HG03378 (cell line): ENCODE data around the gene SLC12A4.
"Not testable (repeated sequence)": the region's sequence is repeated elsewhere in the genome, so short reads cannot be mapped to it uniquely, and the experiment has no call there.

Experiments
- ATAC-seq: cut with Tn5 transposase; IDR thresholded peaks from one replicate; pipeline ENCODE4 v1.9.1; 2021; ENCODE audit warnings: mild to moderate bottlenecking, moderate library complexity; ENCODE audit not compliant: unreplicated experiment

SLC12A4 gene

DNA sequence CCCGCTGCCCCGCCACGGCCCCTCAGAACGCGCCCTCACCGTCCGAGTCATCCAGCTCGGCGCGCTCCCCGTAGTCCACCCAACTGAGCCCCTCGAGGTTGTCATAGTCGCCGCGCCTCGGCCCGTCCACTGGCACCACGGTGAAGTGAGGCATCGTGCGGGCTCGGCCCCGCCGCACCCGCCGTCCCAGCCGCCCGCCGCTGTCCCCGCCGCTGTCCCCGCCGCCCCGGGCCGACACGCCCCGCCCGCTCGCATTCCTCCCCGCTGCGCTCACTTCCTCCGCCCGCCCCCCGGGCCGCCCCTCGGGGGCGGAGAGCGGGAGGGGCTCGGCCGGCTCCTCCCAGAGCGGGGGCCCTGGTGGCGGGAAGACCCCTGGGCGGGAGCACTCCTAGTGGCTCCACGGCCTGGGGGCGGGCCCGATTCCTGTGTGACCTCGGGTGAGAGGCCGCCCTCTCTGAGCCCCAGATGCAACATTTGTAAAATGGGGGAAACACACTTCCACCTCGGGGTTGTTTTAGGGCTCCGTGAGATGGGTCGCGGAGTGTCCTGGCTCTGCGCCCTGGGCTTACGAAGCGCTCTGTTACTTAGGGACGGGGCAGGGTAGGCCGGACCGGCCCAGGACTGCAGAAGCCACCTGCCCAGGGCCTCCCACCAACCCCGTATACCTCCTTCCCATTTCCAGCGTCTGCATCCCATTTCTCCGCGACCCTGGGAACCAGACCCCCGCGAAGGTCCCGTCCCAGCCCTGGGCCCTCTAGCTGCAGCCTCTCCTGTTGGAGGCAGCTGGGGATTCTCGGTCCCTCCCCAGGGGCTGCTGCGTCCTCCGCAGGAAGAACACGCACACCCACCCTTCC lies at the start of gene SLC12A4:
Gene SLC12A4, minus strand, starts transcription at position 238 of the 854 bp plus-strand sequence. Its CDS starts 84 bp downstream, at position 154.
- ATAC-seq: no peak

DNA sequence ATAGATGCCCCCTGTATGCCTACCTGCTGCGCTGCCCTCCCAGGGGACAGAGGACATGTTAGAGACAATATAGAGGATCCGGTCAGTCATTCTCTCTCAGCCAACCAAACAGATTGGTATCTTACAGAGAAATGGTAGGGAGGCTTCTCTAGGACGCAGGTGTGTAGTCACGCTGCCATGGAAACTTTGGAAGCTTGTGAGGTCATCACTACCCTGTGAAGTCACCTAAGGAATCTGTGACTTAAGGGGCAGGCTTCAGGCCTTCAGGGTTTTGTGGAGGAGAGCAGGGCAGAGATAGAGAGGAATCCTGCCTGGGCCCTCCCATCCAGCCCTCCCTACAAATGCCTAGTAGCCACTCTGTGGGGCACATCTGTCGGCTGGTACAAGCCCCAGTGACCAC lies 47.2 kb upstream of the SLC12A4 start, which contains the start of gene DPEP2NB:
Gene DPEP2NB, minus strand, starts transcription at position 231 of the 400 bp plus-strand sequence. Its CDS starts 141 bp downstream, at position 90.
- ATAC-seq: no peak

DNA sequence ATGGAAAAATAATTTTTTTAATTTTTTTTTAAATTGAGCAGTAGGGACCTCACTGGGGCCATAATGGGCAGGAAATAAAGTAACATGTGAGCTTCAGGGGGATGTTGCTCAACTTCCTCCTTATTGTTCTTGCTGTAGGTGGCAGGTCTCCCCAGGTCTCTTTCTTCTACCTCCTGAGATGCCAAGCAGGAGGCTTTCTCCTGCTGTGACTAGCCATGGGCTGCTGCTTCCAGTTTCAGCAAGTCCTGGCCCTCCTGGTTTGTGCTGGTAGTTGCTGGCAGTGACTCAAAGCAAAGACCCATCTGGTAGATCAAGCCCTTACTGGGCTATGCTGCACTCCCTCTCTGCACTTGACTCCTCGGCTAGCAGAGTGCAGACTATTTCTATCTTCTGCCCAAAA lies 45.0 kb upstream of the SLC12A4 start:
- ATAC-seq: no peak

DNA sequence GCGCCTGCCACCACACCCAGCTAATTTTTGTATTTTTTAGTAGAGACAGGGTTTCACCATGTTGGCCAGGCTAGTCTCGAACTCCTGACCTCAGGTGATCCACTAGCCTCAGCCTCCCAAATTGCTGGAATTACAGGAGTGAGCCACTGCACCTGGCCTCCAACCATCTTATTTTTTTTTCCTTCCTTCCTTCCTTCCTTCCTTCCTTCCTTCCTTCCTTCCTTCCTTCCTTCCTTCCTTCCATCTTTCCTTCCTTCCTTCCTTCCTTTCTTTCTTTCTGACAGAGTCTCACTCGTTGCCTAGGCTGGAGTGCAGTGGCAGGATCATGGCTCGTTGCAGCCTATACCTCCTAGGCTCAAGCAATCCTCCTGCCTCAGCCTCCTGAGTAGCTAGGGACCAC lies 41.4 kb upstream of the SLC12A4 start:
- ATAC-seq: not testable (repeated sequence)

DNA sequence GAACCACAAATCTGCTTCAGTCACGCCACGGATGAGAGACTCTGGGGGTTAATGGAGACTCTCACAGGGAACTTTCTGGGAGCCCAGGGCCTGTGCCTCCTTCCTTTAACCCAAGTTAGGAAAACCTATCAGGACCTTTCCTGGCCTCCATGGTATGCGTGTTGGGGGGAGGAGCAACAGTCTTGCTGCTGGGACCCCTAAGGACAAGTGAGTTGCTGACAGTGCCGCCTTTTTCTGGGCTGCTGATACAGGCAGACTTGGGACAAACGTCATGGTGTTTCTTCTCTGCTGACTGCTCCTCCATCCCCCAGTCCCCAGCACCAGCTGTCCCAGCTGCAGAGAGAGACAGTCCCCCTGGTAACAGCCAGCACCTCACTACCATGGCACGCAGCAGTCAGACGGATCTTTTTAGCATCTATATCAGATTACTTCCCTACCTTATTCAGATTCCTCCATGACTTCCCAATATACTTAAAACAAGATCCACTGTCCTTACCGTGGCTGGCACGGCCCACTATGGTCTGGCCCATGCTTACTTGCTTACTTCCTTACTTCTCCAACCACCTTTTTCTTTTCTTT lies 40.8 kb upstream of the SLC12A4 start:
- ATAC-seq: no peak

DNA sequence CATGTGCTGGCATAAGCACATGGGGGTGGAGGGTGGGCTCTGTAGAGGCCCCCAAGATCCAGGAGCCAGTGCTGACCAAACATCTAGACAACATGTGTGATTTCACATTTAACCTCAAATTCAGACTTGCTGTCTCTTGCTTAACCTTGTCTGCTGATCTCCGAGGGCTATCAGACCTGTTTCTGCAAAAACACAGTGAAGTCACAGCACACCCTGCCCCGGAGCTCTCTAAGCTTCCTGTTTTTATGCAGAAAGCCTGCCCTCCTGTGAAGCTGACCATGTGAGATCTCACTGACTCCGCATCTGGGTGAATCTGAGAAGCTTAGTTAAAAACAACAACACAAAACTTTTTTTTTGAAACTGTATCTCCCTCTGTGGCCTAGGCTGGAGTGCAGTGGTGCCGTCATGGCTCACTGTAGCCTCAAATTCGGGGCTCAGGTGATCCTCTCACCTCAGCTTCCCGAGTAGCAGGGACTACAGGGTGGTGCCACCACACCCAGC lies 37.4 kb upstream of the SLC12A4 start:
- ATAC-seq: no peak

DNA sequence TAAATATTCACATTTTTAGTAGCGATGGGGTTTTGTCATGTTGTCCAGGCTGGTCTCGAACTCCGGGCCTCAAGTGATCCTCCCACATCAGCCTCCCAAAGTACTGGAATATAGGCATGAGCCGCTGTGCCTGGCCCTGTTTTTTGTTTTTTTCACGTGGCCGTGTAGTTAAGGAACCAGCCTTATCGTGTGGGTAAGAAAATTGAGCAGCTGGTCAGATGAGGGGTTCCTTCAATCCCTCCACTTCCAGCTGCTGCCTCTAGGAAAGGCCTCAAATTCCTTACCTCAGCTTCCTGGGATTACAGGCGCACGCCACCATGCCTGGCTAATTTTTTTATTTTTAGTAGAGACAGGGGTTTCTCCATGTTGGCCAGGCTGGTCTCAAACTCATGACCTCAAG lies 36.8 kb upstream of the SLC12A4 start:
- ATAC-seq: no peak

DNA sequence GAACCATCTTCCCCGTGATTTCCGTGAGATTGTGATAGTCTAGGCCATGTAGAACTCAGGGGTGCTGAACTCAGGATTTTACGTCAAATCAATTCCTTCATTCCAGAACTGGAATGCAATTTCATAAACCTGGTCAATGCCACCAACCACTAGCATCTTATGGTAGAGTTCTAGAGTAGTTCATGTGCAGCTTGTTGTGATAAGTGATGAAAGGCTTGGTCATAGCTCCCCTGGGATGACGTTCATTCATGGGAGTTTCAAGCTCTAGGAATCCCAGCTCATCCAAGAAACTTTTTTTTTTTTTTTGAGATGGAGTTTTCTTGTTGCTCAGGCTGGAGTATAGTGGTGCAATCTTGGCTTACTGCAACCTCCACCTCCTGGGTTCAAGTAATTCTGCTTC lies 34.6 kb upstream of the SLC12A4 start:
- ATAC-seq: no peak

DNA sequence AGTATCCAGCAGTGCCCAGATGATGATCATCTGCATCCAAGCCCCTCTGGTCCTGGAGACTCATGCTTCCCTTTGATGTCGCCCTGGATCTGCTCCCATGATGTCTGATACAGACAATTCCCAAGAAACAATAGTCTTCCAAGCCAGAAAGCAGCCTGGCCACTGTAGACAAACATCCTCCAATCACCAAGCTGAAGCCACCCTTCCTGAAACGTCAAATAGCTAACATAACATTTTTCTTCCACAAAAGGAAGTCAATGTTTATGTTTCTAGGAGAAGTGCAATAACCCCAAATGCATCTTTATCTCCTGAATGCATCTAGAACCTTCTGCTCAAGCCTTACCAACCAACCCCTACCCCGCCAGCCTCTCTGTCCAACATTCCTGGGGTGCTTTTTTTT lies 32.0 kb upstream of the SLC12A4 start:
- ATAC-seq: no peak

DNA sequence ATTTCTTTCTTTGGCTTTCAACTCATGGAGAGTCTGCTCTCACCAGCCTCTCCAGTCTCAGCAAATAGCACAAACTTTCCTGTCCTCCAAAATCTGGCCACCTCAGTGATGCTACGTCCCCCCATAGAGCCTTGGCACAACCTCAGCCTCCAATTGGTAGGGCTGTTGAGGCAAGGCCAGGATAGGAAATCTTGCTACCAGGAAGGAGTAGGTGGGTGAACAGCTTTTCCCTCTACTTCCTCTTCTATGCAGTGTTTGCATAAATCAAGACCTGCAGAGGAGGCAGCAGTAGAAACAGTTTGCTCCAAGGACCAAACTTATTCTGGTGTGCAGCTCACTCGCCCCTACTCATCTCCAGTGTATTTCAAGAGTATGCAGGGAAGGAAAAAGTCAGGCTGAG lies 31.5 kb upstream of the SLC12A4 start:
- no peak for ATAC-seq

DNA sequence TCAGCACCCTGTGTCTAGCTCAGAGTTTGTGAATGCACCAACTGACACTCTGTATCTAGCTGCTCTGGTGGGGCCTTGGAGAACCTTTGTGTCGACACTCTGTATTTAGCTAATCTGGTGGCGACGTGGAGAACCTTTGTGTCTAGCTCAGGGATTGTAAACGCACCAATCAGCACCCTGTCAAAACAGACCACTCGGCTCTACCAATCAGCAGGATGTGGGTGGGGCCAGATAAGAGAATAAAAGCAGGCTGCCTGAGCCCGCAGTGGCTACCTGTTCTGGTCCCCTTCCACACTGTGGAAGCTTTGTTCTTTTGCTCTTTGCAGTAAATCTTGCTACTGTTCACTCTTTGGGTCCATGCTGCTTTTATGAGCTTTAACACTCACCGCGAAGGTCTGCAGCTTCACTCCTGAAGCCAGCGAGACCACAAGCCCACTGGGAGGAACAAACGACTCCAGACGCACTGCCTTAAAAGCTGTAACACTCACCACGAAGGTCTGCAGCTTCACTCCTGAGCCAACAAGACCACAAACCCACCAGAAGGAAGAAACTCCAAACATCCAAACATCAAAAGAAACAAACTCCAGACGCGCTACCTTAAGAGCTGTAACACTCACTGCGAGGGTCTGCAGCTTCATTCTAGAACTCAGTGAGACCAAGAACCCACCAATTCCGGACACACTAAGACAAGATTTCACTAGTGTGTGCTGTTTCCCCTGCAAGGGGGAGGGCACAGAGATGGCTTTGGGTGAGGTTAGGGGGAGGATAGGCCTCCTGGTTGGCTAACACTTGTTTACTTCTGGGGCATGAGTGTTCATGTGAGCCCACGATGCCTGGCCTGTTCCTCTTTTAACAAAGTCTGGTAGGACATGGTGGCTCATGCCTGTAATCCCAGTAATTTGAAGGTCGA lies 30.6 kb upstream of the SLC12A4 start, which contains the start of gene DPEP2:
Gene DPEP2, minus strand, starts transcription at position 706 of the 910 bp plus-strand sequence. CDS start 6,272 bp downstream, outside the sequence.
- not testable (repeated sequence) for ATAC-seq

DNA sequence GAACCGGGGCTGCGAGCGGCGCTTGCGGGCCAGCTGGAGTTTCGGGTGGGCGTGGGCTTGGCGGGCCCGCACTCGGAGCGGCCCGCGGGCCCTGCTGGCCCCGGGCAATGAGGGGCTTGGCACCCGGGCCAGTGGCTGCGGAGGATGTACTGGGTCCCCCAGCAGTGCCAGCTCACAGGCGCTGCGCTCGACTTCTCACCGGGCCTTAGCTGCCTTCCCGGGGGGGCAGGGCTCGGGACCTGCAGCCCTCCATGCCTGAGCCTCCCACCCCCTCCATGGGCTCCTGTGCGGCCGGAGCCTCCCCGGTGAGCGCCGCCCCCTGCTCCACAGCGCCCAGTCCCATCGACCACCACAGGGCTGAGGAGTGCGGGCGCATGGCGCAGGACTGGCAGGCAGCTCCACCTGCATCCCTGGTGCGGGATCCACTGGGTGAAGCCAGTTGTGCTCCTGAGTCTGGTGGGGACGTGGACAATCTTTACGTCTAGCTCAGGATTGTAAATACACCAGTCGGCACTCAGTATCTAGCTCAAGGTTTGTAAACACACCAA lies 29.9 kb upstream of the SLC12A4 start:
- not testable (repeated sequence) for ATAC-seq

DNA sequence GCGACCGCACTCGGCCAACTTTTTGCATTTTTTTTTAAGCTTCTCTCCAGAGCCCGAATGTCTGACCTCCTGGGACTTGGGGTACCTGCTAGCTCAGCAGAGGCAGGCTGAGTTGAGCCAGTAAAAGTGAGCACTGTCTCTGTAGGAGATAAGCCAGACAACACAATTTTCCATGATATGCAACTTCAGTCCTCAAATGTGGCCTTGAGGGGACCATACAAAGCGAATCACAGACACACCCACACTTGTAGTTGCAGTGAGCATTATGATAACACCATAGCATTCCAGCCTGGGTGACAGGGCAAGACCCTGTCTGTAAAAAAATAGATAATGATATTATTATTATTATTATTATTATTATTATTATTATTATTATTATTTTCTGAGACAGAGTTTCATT lies 28.2 kb upstream of the SLC12A4 start:
- ATAC-seq: no peak

DNA sequence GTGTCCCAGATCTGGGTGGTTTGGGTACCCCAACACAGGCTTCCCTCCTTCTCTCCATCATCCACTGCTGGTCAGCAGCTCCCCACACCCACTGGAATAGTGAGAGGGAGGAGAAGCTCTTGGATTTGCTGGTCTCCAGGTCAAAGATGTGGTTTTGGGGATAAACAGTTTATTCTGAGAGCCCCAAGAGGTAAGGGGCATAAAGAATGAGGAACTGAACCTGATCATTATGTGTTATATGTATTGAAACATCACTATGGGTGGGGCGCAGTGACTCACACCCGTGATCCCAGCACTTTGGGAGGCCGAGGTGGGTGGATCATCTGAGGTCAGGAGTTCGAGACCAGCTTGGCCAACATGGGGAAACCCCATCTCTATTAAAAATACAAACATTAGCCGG lies 27.0 kb upstream of the SLC12A4 start:
- ATAC-seq: no peak

DNA sequence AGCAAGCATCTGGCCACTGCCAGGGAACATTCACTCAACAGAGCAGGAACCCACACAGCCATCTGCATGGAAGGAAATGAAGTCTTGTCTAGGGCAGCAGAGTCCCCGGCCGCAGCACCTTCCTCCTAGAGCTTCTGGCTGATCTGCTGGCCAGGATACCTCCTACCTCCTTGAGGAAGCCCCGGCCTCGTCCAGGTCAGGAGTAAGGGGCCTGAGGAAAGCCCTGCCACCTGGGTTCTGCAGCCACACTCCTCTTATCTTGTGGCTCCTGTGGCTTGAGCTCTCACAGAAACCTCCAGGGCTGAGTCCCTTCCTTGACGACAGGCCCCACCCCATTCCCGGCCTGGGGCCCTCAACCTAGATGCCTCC lies 25.6 kb upstream of the SLC12A4 start:
- not testable (repeated sequence) for ATAC-seq

DNA sequence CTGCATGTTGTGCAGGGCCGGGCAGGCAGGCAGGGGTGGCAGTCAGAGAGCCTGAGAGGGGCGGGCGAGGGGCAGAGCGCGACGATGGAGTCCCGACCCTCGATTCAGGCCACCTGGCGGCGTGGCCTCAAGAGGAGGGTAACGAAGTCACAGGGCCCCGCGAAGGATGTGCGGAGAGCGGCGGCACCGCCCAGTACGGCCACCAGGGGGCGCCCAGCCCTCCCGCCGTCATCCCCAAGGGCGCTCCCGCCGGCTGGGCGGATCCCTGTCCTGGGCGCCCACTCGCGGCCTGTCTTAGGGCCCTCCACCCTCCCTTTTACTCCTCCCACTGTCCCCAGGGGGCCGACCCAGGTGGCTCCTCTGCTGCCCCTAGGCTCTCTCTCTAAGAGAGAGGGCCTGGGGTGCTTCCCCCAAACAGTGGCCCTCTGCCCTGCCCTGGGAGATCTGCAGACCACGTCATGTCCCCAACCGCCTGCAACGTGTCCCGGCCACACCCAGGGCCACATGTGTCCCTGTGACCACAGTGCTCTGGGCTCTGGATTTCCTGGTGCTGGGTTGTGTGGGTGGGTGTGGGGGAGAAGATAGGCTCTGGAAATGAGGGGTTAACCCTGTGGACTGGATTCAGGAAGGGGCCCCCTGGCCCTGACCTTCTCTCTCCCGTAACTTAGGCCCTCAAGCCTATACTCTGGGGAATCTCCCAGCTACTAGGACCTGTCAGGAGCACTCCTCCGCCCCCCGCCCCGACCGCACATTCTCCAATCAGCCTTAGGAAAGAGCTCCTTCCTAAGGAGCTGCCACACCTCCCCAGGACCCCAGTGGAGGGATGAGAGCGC lies 25.0 kb upstream of the SLC12A4 start:
- no peak for ATAC-seq

DNA sequence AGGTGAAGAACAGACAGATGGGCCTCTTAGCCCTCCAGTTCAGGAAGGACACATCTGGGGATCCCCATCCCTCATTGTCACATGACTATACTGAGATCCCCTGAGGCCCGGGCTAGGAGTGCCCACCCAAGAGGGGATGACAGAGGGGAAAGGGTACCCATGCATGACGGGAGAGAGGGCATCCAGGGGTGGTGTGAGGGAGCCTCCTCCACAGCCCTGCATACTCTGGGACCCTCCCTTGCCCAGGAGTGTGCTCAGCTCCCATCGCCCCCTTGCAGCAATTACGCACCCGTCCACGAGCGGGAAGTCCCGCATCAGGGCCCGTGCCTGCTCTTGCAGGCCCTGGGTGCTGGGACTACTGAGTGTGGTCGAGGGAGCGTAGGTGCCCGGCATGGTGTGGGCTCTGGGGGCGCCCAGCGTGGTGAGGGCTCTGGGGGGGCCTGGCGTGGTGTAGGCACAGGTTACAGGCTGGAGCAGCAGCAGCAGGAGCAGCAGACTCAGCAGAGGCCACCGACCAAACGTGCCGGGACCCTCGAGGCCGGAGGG lies 24.3 kb upstream of the SLC12A4 start:
- ATAC-seq: no peak

DNA sequence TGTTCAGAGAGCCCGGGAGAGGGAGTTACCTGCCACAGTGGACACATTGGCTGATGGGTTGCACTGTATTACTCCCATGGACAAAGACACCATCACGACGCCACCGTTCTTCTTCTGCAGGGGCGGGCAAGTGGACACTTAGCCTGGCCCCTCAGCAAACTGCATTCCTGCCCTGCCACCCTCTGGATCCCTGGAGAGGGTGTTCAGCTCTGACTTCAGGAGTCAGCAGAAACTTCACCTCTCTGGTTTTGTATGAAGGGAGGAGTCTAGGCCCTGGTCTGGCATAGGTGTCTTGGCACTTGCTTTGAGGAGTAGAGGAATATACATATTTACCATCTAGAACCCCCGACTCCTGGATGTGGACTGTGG lies 21.6 kb upstream of the SLC12A4 start:
- ATAC-seq: no peak

DNA sequence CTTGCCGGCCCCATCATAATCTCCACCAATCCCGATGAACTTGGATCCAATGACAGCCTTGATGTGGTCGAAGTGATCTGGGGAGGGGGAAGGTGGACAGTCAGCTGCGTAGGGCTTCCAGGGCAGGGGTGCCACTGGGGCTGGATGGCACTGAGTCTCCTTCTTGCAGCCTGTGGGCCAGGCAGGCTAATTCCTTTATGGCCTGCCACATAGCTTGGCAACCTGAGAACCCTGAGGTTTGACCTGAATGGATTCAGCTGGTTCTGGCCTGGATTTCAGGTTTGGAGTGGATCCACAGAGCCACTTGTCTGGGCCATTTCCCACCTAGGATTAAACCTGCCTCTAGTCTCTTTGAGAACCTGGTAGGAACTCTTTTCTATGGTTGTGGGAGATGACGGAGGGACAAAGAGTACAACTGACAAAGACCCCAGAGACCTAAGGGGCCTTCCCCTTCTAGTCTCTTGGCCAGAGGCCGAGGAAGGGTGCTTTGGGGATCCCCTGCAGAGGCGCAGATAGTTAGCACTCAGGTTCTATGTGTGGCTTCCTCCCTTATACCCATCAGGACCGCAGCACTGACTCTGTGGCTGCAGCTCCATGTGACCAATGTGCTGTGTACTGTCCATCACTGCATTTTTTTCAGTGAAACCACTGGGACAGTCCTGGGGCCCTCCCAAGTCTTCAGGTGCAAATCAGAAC lies 21.0 kb upstream of the SLC12A4 start:
- ATAC-seq: no peak
